ENCODE measurements around the gene IGFBP5.
A peak's percentile ranks its signal among the peaks of the same experiment; 100 is the strongest.

Gene IGFBP5

DNA sequence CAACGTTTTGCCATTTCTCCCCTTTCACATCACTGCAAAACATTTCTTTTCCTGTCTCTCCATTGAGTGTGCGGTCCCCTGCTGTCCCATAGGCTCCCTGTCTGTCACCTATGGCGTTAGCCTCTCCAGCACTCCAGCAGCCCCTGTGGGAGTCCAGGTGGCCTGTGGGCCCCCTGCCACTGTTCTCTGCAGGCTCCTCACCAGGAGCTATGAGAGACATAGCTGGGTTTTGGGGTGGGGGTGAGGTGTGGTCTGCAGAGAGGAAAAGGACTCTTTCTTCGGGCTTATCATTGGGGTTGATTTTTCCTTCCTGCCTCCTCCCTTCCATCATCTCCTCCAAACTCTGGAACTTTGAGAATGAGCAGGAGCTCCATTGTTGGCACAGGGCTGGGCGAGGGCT lies 36.1 kb upstream of the IGFBP5 start:
- H2AK5ac ChIP-seq (ENCODE audit: low read depth, low read length) = peak overlapping the region; percentile 57
- H2AFZ ChIP-seq (ENCODE audit: low read length) = no peak overlapping the region
- no peak overlapping the region for H4K91ac ChIP-seq (ENCODE audit: low read depth, low read length, poor library complexity)
- H3K27ac ChIP-seq (replicated peaks; ENCODE audit: low read length) = no peak overlapping the region
- peaks cover 3 to 6% of the 10 kb centered on the region in 2 donors for H3K4me1 ChIP-seq (ENCODE audit: control insufficient read depth in 2 of 2, insufficient read depth in 1 of 2, low read depth in 1 of 2, low read length in 2 of 2)
- H3K27me3 ChIP-seq (ENCODE audit: control insufficient read depth in 3 of 3, insufficient read depth in 3 of 3, low read depth in 1 of 3, low read length in 3 of 3) = no peaks in the 10 kb centered on the region
- no peak overlapping the region for H3K4me2 ChIP-seq (ENCODE audit: insufficient read depth, low read length, poor library complexity, severe bottlenecking)
- WGBS, 2 donors (ENCODE audit: extremely low coverage in 2 of 2, insufficient read length in 2 of 2, insufficient replicate concordance in 1 of 2) = no CpG with 5 or more reads among the region's 5 CpGs
- H3K23ac ChIP-seq (ENCODE audit: low read depth, low read length, poor library complexity) = no peak overlapping the region
- H3K79me1 ChIP-seq (ENCODE audit: low read depth, low read length) = no peaks in the 10 kb centered on the region
- no peak overlapping the region for H3K14ac ChIP-seq (ENCODE audit: low read length)
- no peaks in the 10 kb centered on the region for H3K9me3 ChIP-seq (replicated peaks in 1 of 2; ENCODE audit: control insufficient read depth in 2 of 2, insufficient read depth in 1 of 2, low read depth in 1 of 2, low read length in 2 of 2)
- DNase-seq (ENCODE audit: low spot score) = no peak
- H3K18ac ChIP-seq (ENCODE audit: low read length) = no peak overlapping the region
- no peak overlapping the region for H2BK120ac ChIP-seq (ENCODE audit: low read depth, low read length)
- H2BK12ac ChIP-seq (ENCODE audit: low read length) = no peak overlapping the region
- H3K36me3 ChIP-seq (replicated peaks in 1 of 2; ENCODE audit: control insufficient read depth in 2 of 2, insufficient read depth in 2 of 2, low read length in 2 of 2) = no peaks in the 10 kb centered on the region
- H3K9ac ChIP-seq (ENCODE audit: low read depth, low read length, poor library complexity) = no peak overlapping the region
- H4K8ac ChIP-seq (ENCODE audit: low read depth, low read length) = no peak overlapping the region
- H3K4me3 ChIP-seq (ENCODE audit: low read length in 2 of 2) = no peak overlapping the region
- no peak overlapping the region for H3K4ac ChIP-seq (ENCODE audit: low read length)
- no peak overlapping the region for H2BK15ac ChIP-seq (ENCODE audit: low read length)
- H2BK5ac ChIP-seq (ENCODE audit: low read length) = no peak overlapping the region

DNA sequence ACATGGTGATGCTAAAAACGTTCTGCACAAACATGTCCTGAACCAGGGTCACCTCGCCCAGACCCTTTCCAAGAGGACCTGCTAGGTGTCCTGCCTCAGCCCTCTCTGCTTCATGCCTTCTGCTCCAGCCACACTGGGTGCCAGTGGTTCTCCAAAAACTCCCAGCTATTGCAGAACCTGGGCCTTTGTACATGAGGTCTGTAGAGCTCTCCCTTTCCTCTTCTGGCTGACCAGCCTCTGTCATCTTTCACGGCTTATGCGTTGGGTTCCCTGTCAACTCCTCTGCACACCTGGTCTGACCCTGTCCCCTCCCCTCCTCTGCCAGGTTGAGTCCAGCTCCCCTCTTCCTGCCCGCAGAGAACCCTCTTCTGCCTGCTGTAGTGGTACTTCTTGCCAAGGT lies 35.5 kb upstream of the IGFBP5 start:
- no peak overlapping the region for H3K23ac ChIP-seq (ENCODE audit: low read depth, low read length, poor library complexity)
- no peak overlapping the region for H3K27ac ChIP-seq (replicated peaks; ENCODE audit: low read length)
- H3K9me3 ChIP-seq (replicated peaks in 1 of 2; ENCODE audit: control insufficient read depth in 2 of 2, insufficient read depth in 1 of 2, low read depth in 1 of 2, low read length in 2 of 2) = no peaks in the 10 kb centered on the region
- H3K36me3 ChIP-seq (replicated peaks in 1 of 2; ENCODE audit: control insufficient read depth in 2 of 2, insufficient read depth in 2 of 2, low read length in 2 of 2) = no peaks in the 10 kb centered on the region
- no peaks in the 10 kb centered on the region for H3K27me3 ChIP-seq (ENCODE audit: control insufficient read depth in 3 of 3, insufficient read depth in 3 of 3, low read depth in 1 of 3, low read length in 3 of 3)
- H4K91ac ChIP-seq (ENCODE audit: low read depth, low read length, poor library complexity) = no peak overlapping the region
- H3K9ac ChIP-seq (ENCODE audit: low read depth, low read length, poor library complexity) = no peak overlapping the region
- H3K4ac ChIP-seq (ENCODE audit: low read length) = no peak overlapping the region
- H3K18ac ChIP-seq (ENCODE audit: low read length) = no peak overlapping the region
- H2AFZ ChIP-seq (ENCODE audit: low read length) = no peak overlapping the region
- no peaks in the 10 kb centered on the region for H3K79me1 ChIP-seq (ENCODE audit: low read depth, low read length)
- no peak for DNase-seq (ENCODE audit: low spot score)
- H3K4me1 ChIP-seq (ENCODE audit: control insufficient read depth in 2 of 2, insufficient read depth in 1 of 2, low read depth in 1 of 2, low read length in 2 of 2) = peaks cover 3 to 5% of the 10 kb centered on the region in 2 donors
- no peak overlapping the region for H4K8ac ChIP-seq (ENCODE audit: low read depth, low read length)
- H3K4me3 ChIP-seq (ENCODE audit: low read length in 2 of 2) = no peak overlapping the region
- no CpG with 5 or more reads among the region's 5 CpGs for WGBS, 2 donors (ENCODE audit: extremely low coverage in 2 of 2, insufficient read length in 2 of 2, insufficient replicate concordance in 1 of 2)
- H2BK120ac ChIP-seq (ENCODE audit: low read depth, low read length) = no peak overlapping the region
- H3K4me2 ChIP-seq (ENCODE audit: insufficient read depth, low read length, poor library complexity, severe bottlenecking) = no peak overlapping the region
- H2BK5ac ChIP-seq (ENCODE audit: low read length) = no peak overlapping the region
- H3K14ac ChIP-seq (ENCODE audit: low read length) = no peak overlapping the region
- no peak overlapping the region for H2BK15ac ChIP-seq (ENCODE audit: low read length)
- H2AK5ac ChIP-seq (ENCODE audit: low read depth, low read length) = peak overlapping the region; percentile 40
- H2BK12ac ChIP-seq (ENCODE audit: low read length) = no peak overlapping the region

- Histone ChIP-seq H3K4ac (ENCODE audit: low read length) (no peak overlapping the region), H2AFZ (ENCODE audit: low read length) (no peak overlapping the region), H3K27me3 (ENCODE audit: control insufficient read depth in 3 of 3, insufficient read depth in 3 of 3, low read depth in 1 of 3, low read length in 3 of 3) (no peaks in the 10 kb centered on the region), H4K91ac (ENCODE audit: low read depth, low read length, poor library complexity) (no peak overlapping the region), H4K8ac (ENCODE audit: low read depth, low read length) (no peak overlapping the region), H3K23ac (ENCODE audit: low read depth, low read length, poor library complexity) (no peak overlapping the region), H3K9ac (ENCODE audit: low read depth, low read length, poor library complexity) (no peak overlapping the region), H3K36me3 (replicated peaks in 1 of 2; ENCODE audit: control insufficient read depth in 2 of 2, insufficient read depth in 2 of 2, low read length in 2 of 2) (no peaks in the 10 kb centered on the region), H3K4me2 (ENCODE audit: insufficient read depth, low read length, poor library complexity, severe bottlenecking) (no peak overlapping the region), H3K27ac (replicated peaks; ENCODE audit: low read length) (no peak overlapping the region), H2BK12ac (ENCODE audit: low read length) (no peak overlapping the region), H2BK15ac (ENCODE audit: low read length) (no peak overlapping the region), H3K14ac (ENCODE audit: low read length) (no peak overlapping the region), H3K9me3 (replicated peaks in 1 of 2; ENCODE audit: control insufficient read depth in 2 of 2, insufficient read depth in 1 of 2, low read depth in 1 of 2, low read length in 2 of 2) (no peaks in the 10 kb centered on the region), H3K4me3 (ENCODE audit: low read length in 2 of 2) (no peak overlapping the region), H3K4me1 (ENCODE audit: control insufficient read depth in 2 of 2, insufficient read depth in 1 of 2, low read depth in 1 of 2, low read length in 2 of 2) (no peaks in the 10 kb centered on the region), H3K18ac (ENCODE audit: low read length) (no peak overlapping the region), H3K79me1 (ENCODE audit: low read depth, low read length) (no peaks in the 10 kb centered on the region), H2BK5ac (ENCODE audit: low read length) (no peak overlapping the region), H2AK5ac (ENCODE audit: low read depth, low read length) (no peak overlapping the region), H2BK120ac (ENCODE audit: low read depth, low read length) (no peak overlapping the region)
- DNase-seq (ENCODE audit: low spot score) = no peak
- WGBS, 2 donors (ENCODE audit: extremely low coverage in 2 of 2, insufficient read length in 2 of 2, insufficient replicate concordance in 1 of 2) = no CpG with 5 or more reads among the region's 8 CpGs
Observed at GRCh38 chr2:216727346-216728122, 32.2 kb upstream of the IGFBP5 start.

- H3K27me3 ChIP-seq (ENCODE audit: control insufficient read depth in 3 of 3, insufficient read depth in 3 of 3, low read depth in 1 of 3, low read length in 3 of 3) = no peaks in the 10 kb centered on the region
- H2BK120ac ChIP-seq (ENCODE audit: low read depth, low read length) = no peak overlapping the region
- H2BK15ac ChIP-seq (ENCODE audit: low read length) = no peak overlapping the region
- H3K4ac ChIP-seq (ENCODE audit: low read length) = no peak overlapping the region
- H3K4me3 ChIP-seq (ENCODE audit: low read length in 2 of 2) = no peak overlapping the region
- H3K23ac ChIP-seq (ENCODE audit: low read depth, low read length, poor library complexity) = no peak overlapping the region
- H2BK12ac ChIP-seq (ENCODE audit: low read length) = no peak overlapping the region
- H3K9ac ChIP-seq (ENCODE audit: low read depth, low read length, poor library complexity) = no peak overlapping the region
- no peaks in the 10 kb centered on the region for H3K9me3 ChIP-seq (replicated peaks in 1 of 2; ENCODE audit: control insufficient read depth in 2 of 2, insufficient read depth in 1 of 2, low read depth in 1 of 2, low read length in 2 of 2)
- no peak overlapping the region for H3K14ac ChIP-seq (ENCODE audit: low read length)
- H3K79me1 ChIP-seq (ENCODE audit: low read depth, low read length) = no peaks in the 10 kb centered on the region
- WGBS, 2 donors (ENCODE audit: extremely low coverage in 2 of 2, insufficient read length in 2 of 2, insufficient replicate concordance in 1 of 2) = no CpG with 5 or more reads among the region's 5 CpGs
- no peak overlapping the region for H4K91ac ChIP-seq (ENCODE audit: low read depth, low read length, poor library complexity)
- no peaks in the 10 kb centered on the region for H3K4me1 ChIP-seq (ENCODE audit: control insufficient read depth in 2 of 2, insufficient read depth in 1 of 2, low read depth in 1 of 2, low read length in 2 of 2)
- H2AFZ ChIP-seq (ENCODE audit: low read length) = no peak overlapping the region
- H3K27ac ChIP-seq (replicated peaks; ENCODE audit: low read length) = no peak overlapping the region
- no peak overlapping the region for H3K18ac ChIP-seq (ENCODE audit: low read length)
- DNase-seq (ENCODE audit: low spot score) = no peak
- no peak overlapping the region for H2BK5ac ChIP-seq (ENCODE audit: low read length)
- no peaks in the 10 kb centered on the region for H3K36me3 ChIP-seq (replicated peaks in 1 of 2; ENCODE audit: control insufficient read depth in 2 of 2, insufficient read depth in 2 of 2, low read length in 2 of 2)
- no peak overlapping the region for H2AK5ac ChIP-seq (ENCODE audit: low read depth, low read length)
- no peak overlapping the region for H4K8ac ChIP-seq (ENCODE audit: low read depth, low read length)
- H3K4me2 ChIP-seq (ENCODE audit: insufficient read depth, low read length, poor library complexity, severe bottlenecking) = no peak overlapping the region
Observed at GRCh38 chr2:216724190-216724589, 28.8 kb upstream of the IGFBP5 start.
